Natural killer cell treated with Interleukin-12 subunit alpha and Interleukin-12 subunit beta and Interleukin-15 and Interleukin-18, amount 100 ng/mL, for 72 hours (primary cell): ENCODE results near the gene ATP1A2. TPM values are rescaled to one million over a fixed set of nuclear protein-coding genes. Genes with fewer than 3 reads are reported as not detected.
"Not testable (repeated sequence)": the region's sequence is repeated elsewhere in the genome, so short reads cannot be mapped to it uniquely, and the experiment has no call there.

ENCODE experiments used
- ATAC-seq, 2 donors: fragments of 150-1000 bp; cut with Tn5 transposase in 1 of 2; sonication (Bioruptor Pico), chemical (Tn5 transposase) in 1 of 2; 2 replicates each; pipeline ENCODE4 v1.10.0; 2021
- DNase-seq: peaks from one replicate; pipeline ENCODE4 v3.0.0; 2022; ENCODE audit warnings: low spot score
- H3K27ac Mint-ChIP-seq, 2 donors: 1 replicate in 1 of 2; 2 replicates in 1 of 2; pipeline ENCODE4 v1.8.0; 2022; ENCODE audit warnings: mixed read lengths in 2 of 2, mild to moderate bottlenecking in 1 of 2, moderate library complexity in 1 of 2
- H3K27me3 Mint-ChIP-seq, 2 donors: 1 replicate in 1 of 2; 2 replicates in 1 of 2; pipeline ENCODE4 v1.8.0; 2022; ENCODE audit warnings: mixed read lengths in 2 of 2
- H3K36me3 Mint-ChIP-seq: one replicate; pipeline ENCODE4 v1.8.0; 2022; ENCODE audit warnings: mixed read lengths
- H3K4me1 Mint-ChIP-seq, 2 donors: 1 replicate in 1 of 2; 2 replicates in 1 of 2; pipeline ENCODE4 v1.8.0; 2022; ENCODE audit warnings: low read depth in 2 of 2, mixed read lengths in 2 of 2, mild to moderate bottlenecking in 1 of 2
- H3K4me3 Mint-ChIP-seq: one replicate; pipeline ENCODE4 v1.8.0; 2022; ENCODE audit warnings: mixed read lengths
- H3K9me3 Mint-ChIP-seq: 2 replicates; pipeline ENCODE4 v1.8.0; 2022; ENCODE audit warnings: mixed read lengths
- total RNA-seq, 2 donors: library from RNA; stranded (reverse); gene quantifications; one replicate each; pipeline ENCODE4 v1.2.3, GENCODE V29; 2022

Gene ATP1A2
- total RNA-seq, 2 donors from 2014 or later = not detected

GRCh38 chr1:160116283-160117147 is 956 bp downstream of the ATP1A2 start:
- ATAC-seq = no peak
- Mint-ChIP-seq H3K4me3 (no peak overlapping the region), H3K27me3 (peaks cover 11 to 25% of the 10 kb centered on the region in 2 donors), H3K36me3 (no peaks in the 10 kb centered on the region), H3K27ac (no peak overlapping the region), H3K9me3 (no peaks in the 10 kb centered on the region), H3K4me1 (no peaks in the 10 kb centered on the region)
- DNase-seq = no peak

- H3K4me1 Mint-ChIP-seq = no peaks in the 10 kb centered on the region
- DNase-seq (no peak), ATAC-seq (no peak)
- H3K27ac Mint-ChIP-seq = no peak overlapping the region
- H3K4me3 Mint-ChIP-seq = no peak overlapping the region
- no peaks in the 10 kb centered on the region for H3K9me3 Mint-ChIP-seq
- no peaks in the 10 kb centered on the region for H3K36me3 Mint-ChIP-seq
- peaks cover 11 to 24% of the 10 kb centered on the region in 2 donors for H3K27me3 Mint-ChIP-seq
These were observed 1.7 kb downstream of the ATP1A2 start for GRCh38 chr1:160117300-160117699.

GRCh38 chr1:160117709-160118183 is 2.2 kb downstream of the ATP1A2 start:
- Mint-ChIP-seq H3K36me3 (no peaks in the 10 kb centered on the region), H3K9me3 (no peaks in the 10 kb centered on the region), H3K4me1 (no peaks in the 10 kb centered on the region), H3K4me3 (no peak overlapping the region), H3K27me3 (peaks cover 11 to 19% of the 10 kb centered on the region in 2 donors), H3K27ac (no peak overlapping the region)
- no peak for DNase-seq
- ATAC-seq = no peak

GRCh38 chr1:160118928-160119327 is 3.4 kb downstream of the ATP1A2 start:
- H3K9me3 Mint-ChIP-seq = no peaks in the 10 kb centered on the region
- H3K4me3 Mint-ChIP-seq = no peak overlapping the region
- no peaks in the 10 kb centered on the region for H3K4me1 Mint-ChIP-seq
- DNase-seq (no peak), ATAC-seq (no peak)
- peaks cover 11 to 13% of the 10 kb centered on the region in 2 donors for H3K27me3 Mint-ChIP-seq
- no peaks in the 10 kb centered on the region for H3K36me3 Mint-ChIP-seq
- H3K27ac Mint-ChIP-seq = no peak overlapping the region

- no peak for ATAC-seq
These were observed 5.2 kb downstream of the ATP1A2 start for GRCh38 chr1:160120797-160121196.

GRCh38 chr1:160121388-160121787 is 5.8 kb downstream of the ATP1A2 start:
- no peak for ATAC-seq
- Mint-ChIP-seq H3K4me1 (no peaks in the 10 kb centered on the region), H3K4me3 (no peak overlapping the region), H3K9me3 (no peaks in the 10 kb centered on the region), H3K36me3 (no peaks in the 10 kb centered on the region), H3K27me3 (peaks cover 6 to 14% of the 10 kb centered on the region in 2 donors), H3K27ac (no peak overlapping the region)
- DNase-seq = no peak

More at GRCh38 chr1:160120797-160121196, 5.2 kb downstream of the ATP1A2 start:
- H3K4me3 Mint-ChIP-seq = no peak overlapping the region
- no peaks in the 10 kb centered on the region for H3K4me1 Mint-ChIP-seq
- H3K27me3 Mint-ChIP-seq = peaks cover 6 to 14% of the 10 kb centered on the region in 2 donors
- H3K27ac Mint-ChIP-seq = no peak overlapping the region
- H3K9me3 Mint-ChIP-seq = no peaks in the 10 kb centered on the region
- H3K36me3 Mint-ChIP-seq = no peaks in the 10 kb centered on the region
- DNase-seq = no peak

GRCh38 chr1:160122978-160123495 is 7.5 kb downstream of the ATP1A2 start:
- Mint-ChIP-seq H3K27me3 (peaks cover 9 to 10% of the 10 kb centered on the region in 2 donors), H3K36me3 (no peaks in the 10 kb centered on the region), H3K4me3 (no peak overlapping the region), H3K27ac (no peak overlapping the region), H3K9me3 (no peaks in the 10 kb centered on the region), H3K4me1 (no peaks in the 10 kb centered on the region)
- DNase-seq (no peak), ATAC-seq (no peak)

GRCh38 chr1:160123726-160124125 is 8.2 kb downstream of the ATP1A2 start:
- no peaks in the 10 kb centered on the region for H3K36me3 Mint-ChIP-seq
- no peaks in the 10 kb centered on the region for H3K9me3 Mint-ChIP-seq
- DNase-seq (no peak), ATAC-seq (no peak)
- peaks cover 6 to 8% of the 10 kb centered on the region in 2 donors for H3K27me3 Mint-ChIP-seq
- H3K4me3 Mint-ChIP-seq = no peak overlapping the region
- no peak overlapping the region for H3K27ac Mint-ChIP-seq
- no peaks in the 10 kb centered on the region for H3K4me1 Mint-ChIP-seq

- H3K27me3 Mint-ChIP-seq = peaks cover 6 to 8% of the 10 kb centered on the region in 2 donors
- ATAC-seq (no peak), DNase-seq (no peak)
- H3K4me1 Mint-ChIP-seq = no peaks in the 10 kb centered on the region
- H3K9me3 Mint-ChIP-seq = no peaks in the 10 kb centered on the region
- H3K4me3 Mint-ChIP-seq = no peak overlapping the region
- no peak overlapping the region for H3K27ac Mint-ChIP-seq
- no peaks in the 10 kb centered on the region for H3K36me3 Mint-ChIP-seq
These were observed 9.3 kb downstream of the ATP1A2 start for GRCh38 chr1:160124705-160125478.

GRCh38 chr1:160125746-160126145 is 10.2 kb downstream of the ATP1A2 start:
- Mint-ChIP-seq H3K27ac (no peak overlapping the region), H3K36me3 (no peaks in the 10 kb centered on the region), H3K4me3 (no peak overlapping the region), H3K9me3 (no peaks in the 10 kb centered on the region), H3K4me1 (no peaks in the 10 kb centered on the region), H3K27me3 (peaks cover 6 to 8% of the 10 kb centered on the region in 2 donors)
- ATAC-seq (no peak), DNase-seq (no peak)

- not testable (repeated sequence) for H3K4me3 Mint-ChIP-seq, H3K27ac Mint-ChIP-seq, H3K27me3 Mint-ChIP-seq, H3K4me1 Mint-ChIP-seq, H3K9me3 Mint-ChIP-seq, ATAC-seq, H3K36me3 Mint-ChIP-seq, DNase-seq
These were observed 10.8 kb downstream of the ATP1A2 start for GRCh38 chr1:160126342-160126741.

- ATAC-seq (no peak), DNase-seq (no peak)
- Mint-ChIP-seq H3K36me3 (no peaks in the 10 kb centered on the region), H3K27me3 (peaks cover 12 to 16% of the 10 kb centered on the region in 2 donors), H3K4me1 (no peaks in the 10 kb centered on the region), H3K4me3 (no peak overlapping the region), H3K9me3 (no peaks in the 10 kb centered on the region), H3K27ac (no peak overlapping the region)
These were observed 11.8 kb downstream of the ATP1A2 start for GRCh38 chr1:160127381-160127780.

GRCh38 chr1:160127865-160128523 is 12.4 kb downstream of the ATP1A2 start:
- no peak for DNase-seq
- Mint-ChIP-seq H3K9me3 (no peaks in the 10 kb centered on the region), H3K4me3 (no peak overlapping the region), H3K27me3 (peaks cover 18 to 22% of the 10 kb centered on the region in 2 donors), H3K36me3 (no peaks in the 10 kb centered on the region), H3K4me1 (no peaks in the 10 kb centered on the region), H3K27ac (no peak overlapping the region)
- ATAC-seq = no peak
